ENCODE data around the gene GNB3. TPM values are rescaled to one million over a fixed set of nuclear protein-coding genes. Genes with fewer than 3 reads are reported as not detected.
"Not testable (repeated sequence)": the region's sequence is repeated elsewhere in the genome, so short reads cannot be mapped to it uniquely, and the experiment has no call there.

GNB3 gene
- total RNA-seq, 1 experiment from 2014 or later = 3.9 TPM

GRCh38 chr12:6890789-6891645, 50.3 kb downstream of the GNB3 start:
- Histone ChIP-seq H3K27me3 (replicated peaks; ENCODE audit: control insufficient read depth, insufficient read depth, low read length) (no peaks in the 10 kb centered on the region), H3K9me3 (no peaks in the 10 kb centered on the region), H3K4me3 (ENCODE audit: low read depth, low read length) (peak overlapping the region; percentile 34), H3K4me1 (peaks cover 37% of the 10 kb centered on the region), H3K36me3 (ENCODE audit: control insufficient read depth, insufficient read depth, low read length) (no peaks in the 10 kb centered on the region)
- POLR2A ChIA-PET = interaction anchor here (0.5 to 2.3 kb wide), 18 partner anchors 10 to 222 kb away, joined by 3 to 56 read pairs (median 5); partner anchors contain the start of genes C12orf57, CDCA3, ENO2 and LRRC23
- no TSS peak for BruUV-seq (replicated peaks)
- peak; percentile 82 to 95 for TF ChIP-seq CTCF (IDR thresholded peaks at IDR 0.05; ENCODE audit: insufficient read depth in 1 of 2, low read depth in 1 of 2, low read length in 1 of 2, severe bottlenecking in 1 of 2, unreplicated experiment in 1 of 2)
- DNase-seq = peak; percentile 98 to 100
- Mint-ChIP-seq H3K36me3 (ENCODE audit: insufficient read depth, unreplicated experiment) (peaks cover 47% of the 10 kb centered on the region), H3K27me3 (ENCODE audit: insufficient read depth, unreplicated experiment) (no peaks in the 10 kb centered on the region), H3K9me3 (ENCODE audit: unreplicated experiment) (no peaks in the 10 kb centered on the region), H3K27ac (ENCODE audit: unreplicated experiment) (peak overlapping the region; percentile 96), H3K4me3 (ENCODE audit: unreplicated experiment) (peak overlapping the region; percentile 80), H3K4me1 (ENCODE audit: low read depth, unreplicated experiment) (peaks cover 5% of the 10 kb centered on the region)
- CTCF ChIA-PET = interaction anchor here (0.6 to 2.5 kb wide), 20 partner anchors 9 to 220 kb away, joined by 3 to 87 read pairs (median 7); partner anchors contain the start of genes C12orf57, CDCA3, COPS7A and ENO2
- intact Hi-C loops (cut with micrococcal nuclease; ENCODE audit: unreplicated experiment) = loop anchor here (1.0 kb wide), 5 partner anchors 13 to 72 kb away; partner anchors contain the start of genes CDCA3, LRRC23 and SPSB2

- ChIA-PET CTCF (interaction anchor here (0.5 to 2.5 kb wide), 20 partner anchors 10 to 219 kb away, joined by 3 to 87 read pairs (median 7); partner anchors contain the start of genes C12orf57, CDCA3, COPS7A and ENO2), POLR2A (interaction anchor here (0.5 to 2.3 kb wide), 15 partner anchors 11 to 223 kb away, joined by 3 to 56 read pairs (median 5); partner anchors contain the start of genes C12orf57, CDCA3, ENO2 and RNU7-1)
- Histone ChIP-seq H3K27me3 (replicated peaks; ENCODE audit: control insufficient read depth, insufficient read depth, low read length) (no peaks in the 10 kb centered on the region), H3K9me3 (no peaks in the 10 kb centered on the region), H3K36me3 (ENCODE audit: control insufficient read depth, insufficient read depth, low read length) (no peaks in the 10 kb centered on the region), H3K4me3 (ENCODE audit: low read depth, low read length) (peak overlapping the region; percentile 34), H3K4me1 (peaks cover 36% of the 10 kb centered on the region)
- BruUV-seq (replicated peaks) = TSS peak; percentile 81
- peak overlapping the region; percentile 96 for H3K27ac Mint-ChIP-seq (ENCODE audit: unreplicated experiment)
- peaks cover 41% of the 10 kb centered on the region for H3K36me3 Mint-ChIP-seq (ENCODE audit: insufficient read depth, unreplicated experiment)
- H3K27me3 Mint-ChIP-seq (ENCODE audit: insufficient read depth, unreplicated experiment) = no peaks in the 10 kb centered on the region
- H3K4me1 Mint-ChIP-seq (ENCODE audit: low read depth, unreplicated experiment) = no peaks in the 10 kb centered on the region
- intact Hi-C loops (cut with micrococcal nuclease; ENCODE audit: unreplicated experiment) = loop anchor here (1.0 kb wide), 5 partner anchors 13 to 72 kb away; partner anchors contain the start of genes CDCA3, LRRC23 and SPSB2
- H3K4me3 Mint-ChIP-seq (ENCODE audit: unreplicated experiment) = peak overlapping the region; percentile 80
- no peak for DNase-seq
- no peaks in the 10 kb centered on the region for H3K9me3 Mint-ChIP-seq (ENCODE audit: unreplicated experiment)
- TF ChIP-seq CTCF (IDR thresholded peaks at IDR 0.05; ENCODE audit: insufficient read depth in 1 of 2, low read depth in 1 of 2, low read length in 1 of 2, severe bottlenecking in 1 of 2, unreplicated experiment in 1 of 2) = no peak
Observed at GRCh38 chr12:6891646-6892001, 50.9 kb downstream of the GNB3 start.

GRCh38 chr12:6892683-6893082, 52.0 kb downstream of the GNB3 start:
- ChIA-PET POLR2A (interaction anchor here (0.9 to 2.3 kb wide), 2 partner anchors 24 to 52 kb away, joined by 4 to 20 read pairs; partner anchors contain the start of genes C12orf57 and RNU7-1), CTCF (interaction anchor here (1.8 to 2.5 kb wide), 5 partner anchors 20 to 54 kb away, joined by 6 to 87 read pairs (median 13); partner anchors contain the start of genes C12orf57, ENO2, RNU7-1 and SPSB2)
- DNase-seq; H3K9me3 ChIP-seq; H3K4me3 ChIP-seq (ENCODE audit: low read depth, low read length); H3K9me3 Mint-ChIP-seq (ENCODE audit: unreplicated experiment); intact Hi-C loops (cut with micrococcal nuclease; ENCODE audit: unreplicated experiment); H3K27ac Mint-ChIP-seq (ENCODE audit: unreplicated experiment); H3K27me3 ChIP-seq (replicated peaks; ENCODE audit: control insufficient read depth, insufficient read depth, low read length); H3K4me1 Mint-ChIP-seq (ENCODE audit: low read depth, unreplicated experiment); H3K36me3 ChIP-seq (ENCODE audit: control insufficient read depth, insufficient read depth, low read length); BruUV-seq (replicated peaks); H3K27me3 Mint-ChIP-seq (ENCODE audit: insufficient read depth, unreplicated experiment): not testable (repeated sequence)
- H3K36me3 Mint-ChIP-seq (ENCODE audit: insufficient read depth, unreplicated experiment) = peaks cover 38% of the 10 kb centered on the region
- peak overlapping the region; percentile 80 for H3K4me3 Mint-ChIP-seq (ENCODE audit: unreplicated experiment)
- H3K4me1 ChIP-seq = peaks cover 25% of the 10 kb centered on the region

All from Caco-2 (cell line).